Activated gamma-delta T cell (primary cell): ENCODE results near the gene CDH20.

Source experiments
- DNase-seq: peaks from one replicate; lab custom pipeline; 2025; lab: John Stamatoyannopoulos, UW
- total RNA-seq, 2 donors: gene quantifications; one replicate each; lab custom pipeline; 2026; lab: John Stamatoyannopoulos, UW

Gene CDH20
- total RNA-seq: 0.31 to 0.57 reads per million in 2 donors

DNA sequence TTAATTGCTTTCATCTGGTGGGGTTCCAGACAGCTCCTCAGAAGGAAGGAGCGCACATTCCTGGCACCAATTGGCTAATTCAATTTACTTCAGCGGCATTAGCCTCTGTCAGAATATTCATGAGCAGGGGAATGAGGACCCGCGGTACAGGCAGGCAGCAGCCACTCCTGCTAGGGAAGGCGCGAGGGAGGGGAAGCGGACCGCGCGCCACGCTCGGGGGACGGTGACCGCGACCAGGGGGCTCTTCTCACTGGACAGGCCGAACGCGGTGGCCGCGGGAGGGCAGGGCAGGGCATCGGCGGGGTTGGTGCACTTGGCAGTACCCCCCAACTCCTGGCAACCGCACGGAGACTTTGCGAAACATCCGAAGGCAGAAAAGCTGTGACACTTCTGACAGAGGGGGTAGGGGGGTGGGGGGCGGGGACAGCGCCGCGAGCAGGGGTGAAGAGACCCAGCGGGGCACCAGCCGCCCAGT lies at the start of gene CDH20:
Gene CDH20 (plus strand): TSS at position 160 of the 475 bp plus-strand sequence.
- DNase-seq: peak; percentile 4

GRCh38 chr18:61284039-61284438 lies 49.2 kb upstream of the CDH20 start:
- DNase-seq: no peak

DNA sequence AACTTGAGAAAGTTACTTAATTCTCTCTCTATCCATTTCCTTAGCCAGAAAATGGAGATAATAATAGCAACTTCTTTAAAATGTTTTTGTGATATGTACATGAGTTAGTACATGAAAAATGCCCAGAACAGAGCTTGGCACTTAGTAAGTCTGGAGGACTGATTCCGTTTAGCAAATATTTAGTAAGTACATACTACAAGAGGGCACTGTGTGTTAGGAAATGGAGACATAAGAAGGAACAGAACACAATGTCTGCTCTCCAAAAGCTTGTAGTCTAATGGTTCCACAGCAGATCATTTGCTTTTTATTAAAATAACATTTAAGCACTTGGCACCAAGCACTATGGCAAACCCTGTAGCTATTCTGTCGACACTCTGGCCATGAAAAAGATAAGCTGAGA lies 47.5 kb upstream of the CDH20 start:
- DNase-seq: no peak

DNA sequence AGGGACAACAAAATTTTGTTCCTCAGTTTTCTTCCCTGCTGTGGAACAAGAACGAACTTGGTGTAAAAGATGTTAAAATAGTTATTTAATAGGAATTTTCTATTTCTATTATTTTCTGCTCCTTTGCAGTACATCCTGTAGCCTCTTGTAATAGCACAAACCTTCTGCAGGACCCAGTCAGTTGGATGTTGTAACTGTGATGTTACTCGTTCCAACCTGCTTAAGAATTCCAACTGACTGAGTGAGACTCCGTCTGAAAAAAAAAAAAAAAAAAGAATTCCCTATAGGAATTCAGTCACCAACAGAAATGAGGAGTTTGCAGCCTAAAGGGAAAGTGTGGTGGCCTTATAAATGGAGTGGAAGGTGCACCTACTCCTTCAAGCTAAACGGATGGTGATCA lies 46.4 kb upstream of the CDH20 start:
- no peak for DNase-seq

DNA sequence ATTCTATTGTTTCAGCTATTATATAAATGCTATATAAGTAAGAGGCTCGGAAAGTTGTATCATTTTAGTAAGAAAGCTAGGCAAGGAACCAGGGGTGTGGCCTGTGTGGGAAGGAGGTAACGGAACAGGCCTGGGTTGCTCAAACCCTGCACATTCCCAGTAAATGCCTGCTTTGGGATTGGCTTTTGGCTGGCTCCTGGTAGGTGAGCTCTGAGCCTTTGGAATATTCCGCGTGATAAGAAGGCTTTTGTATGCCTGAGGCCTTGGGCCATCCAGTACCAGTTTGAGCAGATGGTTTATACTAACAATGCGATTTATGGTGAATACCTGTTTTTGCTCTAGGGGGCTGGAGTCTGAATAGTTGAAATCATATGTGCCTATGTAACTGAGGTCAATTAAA lies 42.6 kb upstream of the CDH20 start:
- DNase-seq: no peak

- no peak for DNase-seq
Measured at GRCh38 chr18:61292280-61293035, 40.8 kb upstream of the CDH20 start.

- DNase-seq: no peak
Measured at GRCh38 chr18:61295153-61295552, 38.1 kb upstream of the CDH20 start.

- DNase-seq: no peak
Measured at GRCh38 chr18:61308004-61308403, 25.2 kb upstream of the CDH20 start.

- DNase-seq: no peak
Measured at GRCh38 chr18:61308795-61309393, 24.3 kb upstream of the CDH20 start.

DNA sequence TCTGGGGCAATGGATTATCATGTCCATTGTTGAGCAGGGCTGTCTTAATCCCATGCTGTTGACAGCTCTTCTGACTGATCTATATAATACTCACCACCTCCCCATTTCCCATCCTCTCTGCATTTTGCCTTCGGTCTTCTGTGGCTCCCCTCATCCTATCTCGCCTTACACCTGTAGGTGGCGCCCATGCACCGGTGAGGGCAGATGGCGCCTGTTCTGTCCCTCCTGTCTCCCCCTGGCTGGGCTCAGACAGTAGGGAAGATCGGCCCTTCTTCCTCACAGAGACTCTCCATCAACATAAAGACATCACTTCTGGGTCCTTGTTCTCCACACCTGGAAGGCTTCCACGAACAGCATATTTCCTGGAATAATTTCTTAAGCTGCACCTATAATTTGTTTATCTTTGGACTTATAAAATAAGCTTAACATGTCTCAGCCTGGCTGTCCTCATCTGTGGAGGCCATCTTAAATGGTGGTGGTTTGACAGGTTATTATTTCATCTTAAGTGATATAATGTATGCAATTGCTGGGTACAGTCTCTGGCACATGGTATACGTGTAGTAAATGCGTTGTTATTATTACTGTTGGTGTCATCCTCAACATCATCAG lies 10.9 kb upstream of the CDH20 start:
- no peak for DNase-seq

DNA sequence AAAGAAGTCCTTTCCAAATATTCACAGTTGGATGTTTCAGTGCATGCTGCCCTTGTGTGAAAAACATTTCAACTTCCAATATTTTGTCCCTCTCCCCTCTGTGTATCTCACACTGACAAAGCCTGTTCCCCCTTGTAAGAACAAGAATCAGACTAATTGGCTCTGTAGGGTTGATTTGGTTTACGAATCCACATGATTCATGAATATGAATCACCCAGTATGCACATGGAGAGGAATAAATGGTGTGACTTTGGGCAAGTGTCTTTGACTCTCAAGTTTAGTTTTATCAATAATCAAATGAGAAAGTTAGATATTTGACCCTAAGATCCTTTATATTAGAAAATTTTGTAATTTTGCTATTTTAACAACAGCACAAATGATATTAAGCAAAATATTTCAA lies 9.3 kb upstream of the CDH20 start:
- DNase-seq: no peak

DNA sequence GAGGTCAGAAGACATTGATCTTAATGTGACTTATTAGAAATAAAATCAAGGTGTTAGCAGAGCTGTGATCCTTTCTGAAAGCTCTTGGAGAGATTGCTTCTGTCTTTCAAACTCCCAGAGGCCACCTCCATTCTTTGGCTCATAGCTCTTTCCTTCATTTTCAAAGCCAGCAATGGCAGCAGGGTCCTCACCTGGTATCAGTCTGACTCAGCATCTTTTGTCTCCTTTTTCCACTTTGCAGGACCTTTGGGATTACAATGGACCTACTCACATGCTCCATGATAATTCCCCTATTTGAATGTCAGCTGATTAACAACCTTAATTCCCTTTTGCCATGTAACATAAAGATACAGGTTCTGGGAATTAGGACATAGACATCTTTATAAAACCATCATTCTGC lies 6.8 kb upstream of the CDH20 start:
- DNase-seq: no peak

DNA sequence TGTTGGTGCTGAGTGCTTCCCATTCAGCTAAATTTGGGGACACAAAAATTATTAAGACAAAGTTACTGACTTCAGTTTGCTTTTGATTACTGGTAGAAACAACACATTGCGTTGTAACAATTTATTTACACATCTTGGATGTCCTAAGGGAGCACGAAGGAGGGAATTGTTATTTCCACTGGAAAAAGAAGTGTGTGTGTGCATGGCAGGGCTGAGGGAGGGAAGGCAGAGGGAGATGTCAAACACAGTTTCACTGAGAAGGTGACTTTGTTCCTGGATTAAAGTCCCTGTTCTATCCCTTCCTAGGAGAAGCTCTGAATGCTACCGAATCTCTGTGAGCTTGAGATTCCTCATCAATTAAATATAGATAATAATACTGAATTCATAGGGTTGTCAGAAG lies 3.8 kb upstream of the CDH20 start:
- no peak for DNase-seq

- no peak for DNase-seq
Measured at GRCh38 chr18:61331051-61331450, 2.2 kb upstream of the CDH20 start.

- DNase-seq: peak; percentile 7
Measured at GRCh38 chr18:61333746-61334490, 688 bp downstream of the CDH20 start.

DNA sequence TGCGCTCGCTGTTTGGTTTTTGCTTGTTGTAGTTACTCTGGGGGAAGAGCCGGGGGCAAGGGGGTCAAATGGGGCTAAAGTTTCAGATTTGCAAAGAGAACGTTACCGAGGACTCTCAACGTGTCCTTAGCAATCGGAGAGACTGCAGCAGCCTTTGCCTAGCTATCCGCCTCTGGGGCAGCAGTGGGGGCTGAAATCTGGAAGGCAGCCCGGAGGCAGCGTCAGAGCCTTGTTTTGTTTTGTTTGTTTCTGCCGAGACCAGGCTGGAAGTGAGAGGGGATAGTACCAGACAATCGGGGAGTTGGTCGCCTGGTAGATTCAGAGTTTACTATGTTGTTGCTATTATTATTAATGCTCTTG lies 1.2 kb downstream of the CDH20 start:
- DNase-seq: no peak

DNA sequence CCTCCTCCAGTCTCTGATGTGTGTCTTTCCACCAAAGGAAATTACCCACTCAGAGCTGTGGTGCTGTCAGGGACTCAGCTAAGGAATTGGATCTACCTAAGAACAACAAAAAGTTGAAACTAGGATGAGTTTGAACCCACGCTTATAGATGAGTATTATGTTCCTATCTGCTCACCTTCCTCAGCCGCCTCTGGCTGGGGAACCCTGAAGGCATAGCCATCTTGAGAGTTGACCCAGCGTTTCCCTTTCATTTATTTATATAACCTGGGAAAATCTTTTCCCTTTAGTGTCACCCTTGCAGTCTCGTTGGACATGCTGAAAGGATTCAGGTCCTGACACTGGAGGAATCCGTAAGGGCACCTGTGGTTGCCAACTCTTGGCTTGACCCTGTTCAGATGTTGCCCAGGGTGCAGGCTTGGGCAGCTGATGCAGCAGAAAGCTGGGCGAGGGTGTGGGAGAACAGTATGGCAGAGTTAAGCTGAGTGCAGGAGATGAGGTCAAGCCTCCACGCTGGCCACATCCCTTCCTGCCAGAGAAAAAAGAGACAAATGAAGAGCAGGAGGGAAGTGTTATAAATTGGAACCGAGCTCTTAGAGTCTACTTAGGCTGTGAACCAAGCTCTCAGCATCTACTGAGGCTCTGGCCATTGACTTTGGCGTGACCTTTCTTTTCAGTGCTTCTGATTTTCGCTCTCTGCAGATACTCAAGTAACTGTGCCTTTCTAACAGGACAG lies 1.9 kb downstream of the CDH20 start:
- no peak for DNase-seq

- DNase-seq: no peak
Measured at GRCh38 chr18:61335684-61336555, 2.7 kb downstream of the CDH20 start.

- DNase-seq: no peak
Measured at GRCh38 chr18:61336766-61337165, 3.5 kb downstream of the CDH20 start.

- DNase-seq: no peak
Measured at GRCh38 chr18:61337527-61337926, 4.3 kb downstream of the CDH20 start.

GRCh38 chr18:61340148-61340547 lies 6.9 kb downstream of the CDH20 start:
- DNase-seq: no peak
